A549 (cell line): ENCODE data around the gene FOXK1. TPM values are rescaled to one million over a fixed set of nuclear protein-coding genes. Genes with fewer than 3 reads are reported as not detected.
"Not testable (repeated sequence)": the region's sequence is repeated elsewhere in the genome, so short reads cannot be mapped to it uniquely, and the experiment has no call there.

Experiments used
- ATAC-seq, 2 experiments: fragments of 200-7000 bp in 1 of 2; fragments of >200 bp in 1 of 2; cut with Nextera tagmentation in 1 of 2; cut with Tn5 transposase in 1 of 2; 3 replicates each; pipeline versions ENCODE4 v1.8.0 to v1.9.1; 2018 to 2020; ENCODE audit warnings: mild to moderate bottlenecking in 1 of 2, moderate library complexity in 1 of 2
- CTCF ChIA-PET: fragments of 300-600 bp; sonication (Branson Sonifier 250); formaldehyde crosslinking; extraction: SDS; loops from one replicate; lab custom pipeline; 2021; ENCODE audit warnings: antibody characterized with exemption, inconsistent platforms; lab: Yijun Ruan, JAX
- POLR2A ChIA-PET: fragments of 350-600 bp; formaldehyde crosslinking; extraction: SDS; loops from one replicate; lab custom pipeline; 2021; ENCODE audit warnings: antibody characterized with exemption, inconsistent platforms; lab: Yijun Ruan, JAX
- DNase-seq, 2 experiments: peaks; one replicate each; pipeline versions ENCODE4 v3.0.0 to v3.0.0-alpha.2; 2011 to 2016; ENCODE audit warnings: low read depth in 1 of 2, low spot score in 1 of 2
- FAIRE-seq: peaks from 2 replicates; lab custom pipeline; 2011; peaks lifted over from hg19 to GRCh38; lab: Jason Lieb, UNC
- H3K27ac ChIP-seq, 2 experiments: fragments of >200 bp; sonication (Bioruptor Twin); formaldehyde crosslinking; 3 replicates each; pipeline ENCODE4 v1.5.1; 2016 to 2017
- H3K4me1 ChIP-seq: fragments of >200 bp; sonication (Bioruptor Twin); formaldehyde crosslinking; 3 replicates; pipeline ENCODE4 v1.6.1; 2016
- H3K4me2 ChIP-seq: fragments of >200 bp; sonication (Bioruptor Twin); formaldehyde crosslinking; 3 replicates; pipeline ENCODE4 v1.6.1; 2016
- H3K4me3 ChIP-seq: fragments of >200 bp; sonication (Bioruptor Twin); formaldehyde crosslinking; 3 replicates; pipeline ENCODE4 v1.5.1; 2016
- H3K9me3 ChIP-seq: fragments of >200 bp; sonication (Bioruptor Twin); formaldehyde crosslinking; 3 replicates; pipeline ENCODE4 v1.6.1; 2016
- CEBPB ChIP-seq, 2 experiments: fragments of >200 bp in 1 of 2; sonication (Bioruptor Twin) in 1 of 2; formaldehyde crosslinking in 1 of 2; IDR thresholded peaks; 2 replicates each; pipeline ENCODE4 v1.6.1; 2012 to 2016
- CHD4 ChIP-seq: fragments of 200-600 bp; sonication (generic); IDR thresholded peaks from 2 replicates; pipeline ENCODE4 v1.6.1; 2016; ENCODE audit warnings: antibody characterized with exemption, mild to moderate bottlenecking, borderline replicate concordance
- ELK1 ChIP-seq: fragments of 150-350 bp; IDR thresholded peaks from 2 replicates; pipeline ENCODE4 v1.6.1; 2014; ENCODE audit warnings: low read depth, mild to moderate bottlenecking, low read length
- ESRRA ChIP-seq: fragments of 150-350 bp; IDR thresholded peaks from 2 replicates; pipeline ENCODE4 v1.6.1; 2014; ENCODE audit warnings: mild to moderate bottlenecking, low read length, borderline replicate concordance
- FOSL2 ChIP-seq, 2 experiments: fragments of 450-650 bp in 1 of 2; fragments of >200 bp in 1 of 2; sonication (Bioruptor Twin) in 1 of 2; formaldehyde crosslinking; IDR thresholded peaks; 2 replicates each; pipeline versions ENCODE4 v1.5.0 to v1.6.1; 2016 to 2020; ENCODE audit warnings: mild to moderate bottlenecking in 1 of 2, moderate library complexity in 1 of 2
- HMGXB4 ChIP-seq: fragments of 250-450 bp; sonication (Bioruptor Pico); IDR thresholded peaks from 2 replicates; pipeline ENCODE4 v1.5.0; 2021; ENCODE audit warnings: mild to moderate bottlenecking, moderate library complexity, borderline replicate concordance
- JUN ChIP-seq, 2 experiments: fragments of >200 bp; sonication (Bioruptor Twin); formaldehyde crosslinking; IDR thresholded peaks; 2 replicates in 1 of 2; 3 replicates in 1 of 2; pipeline ENCODE4 v1.6.1; 2016 to 2017
- KDM1A ChIP-seq: fragments of 200-600 bp; sonication (generic); IDR thresholded peaks from 2 replicates; pipeline ENCODE4 v1.6.1; 2016; ENCODE audit warnings: low read depth, mild to moderate bottlenecking
- MAFK ChIP-seq: fragments of 450-650 bp; IDR thresholded peaks from 2 replicates; pipeline ENCODE4 v1.6.1; 2014; ENCODE audit not compliant: partially characterized antibody
- ZC3H11A ChIP-seq: fragments of 450-650 bp; IDR thresholded peaks from 2 replicates; pipeline ENCODE4 v1.6.1; 2014; ENCODE audit warnings: antibody characterized with exemption, mild to moderate bottlenecking
- ZNF302 ChIP-seq: fragments of 250-450 bp; sonication (Bioruptor Pico); IDR thresholded peaks from 2 replicates; pipeline ENCODE4 v1.9.0; 2021; ENCODE audit warnings: inconsistent platforms, mild to moderate bottlenecking, moderate library complexity
- WGBS: methylation state at CpG from one replicate; pipeline ENCODE4 v1.1.6; 2017; ENCODE audit errors: missing lambda C conversion rate; 5-methylcytosine and 5-hydroxymethylcytosine counted together
- polyA plus RNA-seq, 4 experiments: library from polyadenylated mRNA; depleted of rRNA in 3 of 4; stranded (reverse); fragments of >200 nt; fragmentation: RNase III in 1 of 4; extraction: RNeasy Plus Mini Kit Qiagen cat#74134 plus additional on column Dnase treatment in 1 of 4; gene quantifications; 2 replicates in 3 of 4; 3 replicates in 1 of 4; pipeline ENCODE4 v1.2.3, GENCODE V29; 2011 to 2017
- TF ChIP-seq, protein P1 (sequence below): fragments of 200-600 bp; sonication (generic); IDR thresholded peaks from 2 replicates; pipeline ENCODE4 v1.6.1; 2016; ENCODE audit warnings: antibody characterized with exemption, mild to moderate bottlenecking, moderate library complexity
- TF ChIP-seq, protein P2 (sequence below): fragments of >200 bp; sonication (Bioruptor Twin); formaldehyde crosslinking; IDR thresholded peaks from 3 replicates; pipeline ENCODE4 v1.6.1; 2016
- TF ChIP-seq, protein P3 (sequence below): fragments of >200 bp; sonication (Bioruptor Twin); formaldehyde crosslinking; IDR thresholded peaks from 2 replicates; pipeline ENCODE4 v1.6.1; 2016

FOXK1 gene
- polyA plus RNA-seq, 2 of the 4 experiments (the other 2 are of a cell fraction) = 6.8 to 10.9 TPM

GRCh38 chr7:4675771-4676367 is 6.2 kb upstream of the FOXK1 start:
- FAIRE-seq (no peak), ATAC-seq (no peak), DNase-seq (no peak)
- ChIA-PET CTCF (interaction anchor here (1.2 to 1.4 kb wide), 3 partner anchors 9 to 35 kb away, joined by 3 read pairs; no protein-coding TSS in a partner anchor), POLR2A (interaction anchor here (1.4 kb wide), 1 partner anchor 34 kb away, joined by 3 read pairs; no protein-coding TSS in a partner anchor)
- H3K4me2 ChIP-seq = no peak overlapping the region
- peaks cover 34% of the 10 kb centered on the region for H3K9me3 ChIP-seq
- TF ChIP-seq ZC3H11A (no peak), HMGXB4 (CRISPR knock-in tag) (no peak), JUN (IDR thresholded peaks at IDR 0.05) (no peak), CEBPB (IDR thresholded peaks at IDR 0.05) (no peak), ESRRA (no peak), FOSL2 (IDR thresholded peaks at IDR 0.05) (no peak), FOSL2 (CRISPR knock-in tag; IDR thresholded peaks at IDR 0.05) (no peak), KDM1A (no peak), ELK1 (no peak), MAFK (no peak), ZNF302 (CRISPR knock-in tag) (no peak), CHD4 (no peak)
- TF ChIP-seq, protein P1, sequence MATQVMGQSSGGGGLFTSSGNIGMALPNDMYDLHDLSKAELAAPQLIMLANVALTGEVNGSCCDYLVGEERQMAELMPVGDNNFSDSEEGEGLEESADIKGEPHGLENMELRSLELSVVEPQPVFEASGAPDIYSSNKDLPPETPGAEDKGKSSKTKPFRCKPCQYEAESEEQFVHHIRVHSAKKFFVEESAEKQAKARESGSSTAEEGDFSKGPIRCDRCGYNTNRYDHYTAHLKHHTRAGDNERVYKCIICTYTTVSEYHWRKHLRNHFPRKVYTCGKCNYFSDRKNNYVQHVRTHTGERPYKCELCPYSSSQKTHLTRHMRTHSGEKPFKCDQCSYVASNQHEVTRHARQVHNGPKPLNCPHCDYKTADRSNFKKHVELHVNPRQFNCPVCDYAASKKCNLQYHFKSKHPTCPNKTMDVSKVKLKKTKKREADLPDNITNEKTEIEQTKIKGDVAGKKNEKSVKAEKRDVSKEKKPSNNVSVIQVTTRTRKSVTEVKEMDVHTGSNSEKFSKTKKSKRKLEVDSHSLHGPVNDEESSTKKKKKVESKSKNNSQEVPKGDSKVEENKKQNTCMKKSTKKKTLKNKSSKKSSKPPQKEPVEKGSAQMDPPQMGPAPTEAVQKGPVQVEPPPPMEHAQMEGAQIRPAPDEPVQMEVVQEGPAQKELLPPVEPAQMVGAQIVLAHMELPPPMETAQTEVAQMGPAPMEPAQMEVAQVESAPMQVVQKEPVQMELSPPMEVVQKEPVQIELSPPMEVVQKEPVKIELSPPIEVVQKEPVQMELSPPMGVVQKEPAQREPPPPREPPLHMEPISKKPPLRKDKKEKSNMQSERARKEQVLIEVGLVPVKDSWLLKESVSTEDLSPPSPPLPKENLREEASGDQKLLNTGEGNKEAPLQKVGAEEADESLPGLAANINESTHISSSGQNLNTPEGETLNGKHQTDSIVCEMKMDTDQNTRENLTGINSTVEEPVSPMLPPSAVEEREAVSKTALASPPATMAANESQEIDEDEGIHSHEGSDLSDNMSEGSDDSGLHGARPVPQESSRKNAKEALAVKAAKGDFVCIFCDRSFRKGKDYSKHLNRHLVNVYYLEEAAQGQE = no peak
- TF ChIP-seq, protein P2, sequence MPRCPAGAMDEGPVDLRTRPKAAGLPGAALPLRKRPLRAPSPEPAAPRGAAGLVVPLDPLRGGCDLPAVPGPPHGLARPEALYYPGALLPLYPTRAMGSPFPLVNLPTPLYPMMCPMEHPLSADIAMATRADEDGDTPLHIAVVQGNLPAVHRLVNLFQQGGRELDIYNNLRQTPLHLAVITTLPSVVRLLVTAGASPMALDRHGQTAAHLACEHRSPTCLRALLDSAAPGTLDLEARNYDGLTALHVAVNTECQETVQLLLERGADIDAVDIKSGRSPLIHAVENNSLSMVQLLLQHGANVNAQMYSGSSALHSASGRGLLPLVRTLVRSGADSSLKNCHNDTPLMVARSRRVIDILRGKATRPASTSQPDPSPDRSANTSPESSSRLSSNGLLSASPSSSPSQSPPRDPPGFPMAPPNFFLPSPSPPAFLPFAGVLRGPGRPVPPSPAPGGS = no peak
- TF ChIP-seq, protein P3, sequence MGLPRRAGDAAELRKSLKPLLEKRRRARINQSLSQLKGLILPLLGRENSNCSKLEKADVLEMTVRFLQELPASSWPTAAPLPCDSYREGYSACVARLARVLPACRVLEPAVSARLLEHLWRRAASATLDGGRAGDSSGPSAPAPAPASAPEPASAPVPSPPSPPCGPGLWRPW = no peak
- H3K4me1 ChIP-seq = no peaks in the 10 kb centered on the region
- WGBS = 80% methylated on average over 8 of the region's 8 CpGs
- H3K27ac ChIP-seq = no peak overlapping the region
- H3K4me3 ChIP-seq = no peak overlapping the region

GRCh38 chr7:4677518-4677917 is 4.6 kb upstream of the FOXK1 start:
- ATAC-seq, FAIRE-seq: not testable (repeated sequence)
- peaks cover 23% of the 10 kb centered on the region for H3K9me3 ChIP-seq

More at GRCh38 chr7:4677518-4677917, 4.6 kb upstream of the FOXK1 start:
- DNase-seq, POLR2A ChIA-PET, H3K27ac ChIP-seq, H3K4me2 ChIP-seq, H3K4me3 ChIP-seq, H3K4me1 ChIP-seq: not testable (repeated sequence)
- 88% methylated on average over 11 of the region's 11 CpGs for WGBS
- CTCF ChIA-PET = interaction anchor here (1.0 to 1.3 kb wide), 4 partner anchors 16 to 46 kb away, joined by 3 to 5 read pairs (median 3); no protein-coding TSS in a partner anchor
